Fibroblast of the aortic adventitia (primary cell): ENCODE results near the gene DLGAP1. TPM values are rescaled to one million over a fixed set of nuclear protein-coding genes. Genes with fewer than 3 reads are reported as not detected.
"Not testable (repeated sequence)": the region's sequence is repeated elsewhere in the genome, so short reads cannot be mapped to it uniquely, and the experiment has no call there.

ENCODE experiments used
- DNase-seq: peaks from one replicate; pipeline ENCODE4 v3.0.0-alpha.2; 2010; ENCODE audit warnings: low read depth
- H3K4me3 ChIP-seq: 2 replicates; pipeline ENCODE4 v1.5.1; 2011; ENCODE audit warnings: low read depth, mild to moderate bottlenecking, control low read depth, low read length, moderate library complexity
- total RNA-seq: library from RNA; depleted of rRNA; stranded (reverse); fragments of >200 nt; gene quantifications from 2 replicates; pipeline ENCODE4 v1.2.3, GENCODE V29; 2012; ENCODE audit warnings: low replicate concordance
- TF ChIP-seq, protein P1 (sequence below): IDR thresholded peaks from 2 replicates; pipeline ENCODE4 v1.5.1; 2011; ENCODE audit warnings: mild to moderate bottlenecking, low read length, control low read depth, inconsistent platforms; ENCODE audit not compliant: insufficient read depth

DLGAP1 gene
- total RNA-seq, 1 donor, result 1.4 TPM

- TF ChIP-seq, protein P1, sequence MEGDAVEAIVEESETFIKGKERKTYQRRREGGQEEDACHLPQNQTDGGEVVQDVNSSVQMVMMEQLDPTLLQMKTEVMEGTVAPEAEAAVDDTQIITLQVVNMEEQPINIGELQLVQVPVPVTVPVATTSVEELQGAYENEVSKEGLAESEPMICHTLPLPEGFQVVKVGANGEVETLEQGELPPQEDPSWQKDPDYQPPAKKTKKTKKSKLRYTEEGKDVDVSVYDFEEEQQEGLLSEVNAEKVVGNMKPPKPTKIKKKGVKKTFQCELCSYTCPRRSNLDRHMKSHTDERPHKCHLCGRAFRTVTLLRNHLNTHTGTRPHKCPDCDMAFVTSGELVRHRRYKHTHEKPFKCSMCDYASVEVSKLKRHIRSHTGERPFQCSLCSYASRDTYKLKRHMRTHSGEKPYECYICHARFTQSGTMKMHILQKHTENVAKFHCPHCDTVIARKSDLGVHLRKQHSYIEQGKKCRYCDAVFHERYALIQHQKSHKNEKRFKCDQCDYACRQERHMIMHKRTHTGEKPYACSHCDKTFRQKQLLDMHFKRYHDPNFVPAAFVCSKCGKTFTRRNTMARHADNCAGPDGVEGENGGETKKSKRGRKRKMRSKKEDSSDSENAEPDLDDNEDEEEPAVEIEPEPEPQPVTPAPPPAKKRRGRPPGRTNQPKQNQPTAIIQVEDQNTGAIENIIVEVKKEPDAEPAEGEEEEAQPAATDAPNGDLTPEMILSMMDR, result no peak
- no peak overlapping the region for H3K4me3 ChIP-seq
- DNase-seq, result no peak
Measured at GRCh38 chr18:3653851-3654441, 801.2 kb downstream of the DLGAP1 start.

DNA sequence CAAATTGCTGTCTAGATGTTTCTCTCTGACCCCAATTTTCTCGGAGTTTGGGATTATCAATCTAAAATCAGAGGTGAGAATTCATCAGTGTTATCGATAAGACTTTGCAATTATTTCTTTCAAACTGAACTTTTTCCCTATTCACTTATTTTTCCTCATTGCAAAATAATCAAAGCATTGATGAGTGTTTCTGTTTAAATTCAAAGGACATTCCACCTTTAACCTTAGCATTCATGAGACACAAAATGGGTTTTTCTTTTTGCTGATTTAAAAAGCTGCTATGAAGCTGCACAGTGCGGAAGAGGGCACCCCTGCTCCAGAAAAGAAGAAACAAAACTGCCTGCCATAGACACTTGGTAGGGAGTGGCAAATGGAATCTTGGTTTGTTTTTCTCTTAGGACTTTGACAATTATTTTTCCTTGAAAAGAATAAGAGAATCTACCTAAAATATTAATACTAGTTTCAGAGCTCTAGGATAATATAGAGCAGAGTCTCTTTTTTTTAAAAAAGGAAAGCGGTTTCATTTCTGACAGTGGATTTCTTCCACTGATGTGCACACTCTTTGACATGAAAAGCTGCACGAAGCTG, 801.8 kb downstream of the DLGAP1 start:
- peak; percentile 34 for DNase-seq
- H3K4me3 ChIP-seq, result peak overlapping the region; percentile 0
- TF ChIP-seq, protein P1, result no peak

GRCh38 chr18:3652380-3653262, 802.5 kb downstream of the DLGAP1 start:
- peak overlapping the region; percentile 0 for H3K4me3 ChIP-seq
- TF ChIP-seq, protein P1, result peak; percentile 25
- DNase-seq, result peak; percentile 99

GRCh38 chr18:3651266-3651665, 803.8 kb downstream of the DLGAP1 start:
- no peak overlapping the region for H3K4me3 ChIP-seq
- TF ChIP-seq, protein P1, result no peak
- DNase-seq, result no peak

DNA sequence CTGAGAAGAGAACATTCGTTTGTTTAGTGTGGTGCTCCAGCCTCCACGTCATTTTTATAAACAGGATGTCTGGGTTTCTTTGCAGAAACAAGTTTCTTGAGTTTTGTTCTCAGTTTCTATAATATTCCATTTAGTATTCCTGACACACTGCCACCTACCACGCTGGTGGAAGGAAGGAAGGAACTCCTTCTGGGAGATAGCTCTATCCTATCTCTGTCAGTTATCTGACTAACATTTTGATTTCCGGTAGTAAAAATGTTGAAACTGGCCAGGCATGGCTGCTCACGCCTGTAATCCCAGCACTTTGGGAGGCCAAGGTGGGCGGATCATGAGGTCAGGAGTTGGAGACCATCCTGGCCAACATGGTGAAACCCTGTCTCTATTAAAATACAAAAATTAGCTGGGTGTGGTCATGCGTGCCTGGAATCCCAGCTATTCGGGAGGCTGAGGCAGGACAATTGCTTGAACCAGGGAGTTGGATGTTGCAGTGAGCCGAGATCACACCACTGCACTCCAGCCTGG, 804.5 kb downstream of the DLGAP1 start:
- peak; percentile 79 for DNase-seq
- H3K4me3 ChIP-seq, result not testable (repeated sequence)

DNA sequence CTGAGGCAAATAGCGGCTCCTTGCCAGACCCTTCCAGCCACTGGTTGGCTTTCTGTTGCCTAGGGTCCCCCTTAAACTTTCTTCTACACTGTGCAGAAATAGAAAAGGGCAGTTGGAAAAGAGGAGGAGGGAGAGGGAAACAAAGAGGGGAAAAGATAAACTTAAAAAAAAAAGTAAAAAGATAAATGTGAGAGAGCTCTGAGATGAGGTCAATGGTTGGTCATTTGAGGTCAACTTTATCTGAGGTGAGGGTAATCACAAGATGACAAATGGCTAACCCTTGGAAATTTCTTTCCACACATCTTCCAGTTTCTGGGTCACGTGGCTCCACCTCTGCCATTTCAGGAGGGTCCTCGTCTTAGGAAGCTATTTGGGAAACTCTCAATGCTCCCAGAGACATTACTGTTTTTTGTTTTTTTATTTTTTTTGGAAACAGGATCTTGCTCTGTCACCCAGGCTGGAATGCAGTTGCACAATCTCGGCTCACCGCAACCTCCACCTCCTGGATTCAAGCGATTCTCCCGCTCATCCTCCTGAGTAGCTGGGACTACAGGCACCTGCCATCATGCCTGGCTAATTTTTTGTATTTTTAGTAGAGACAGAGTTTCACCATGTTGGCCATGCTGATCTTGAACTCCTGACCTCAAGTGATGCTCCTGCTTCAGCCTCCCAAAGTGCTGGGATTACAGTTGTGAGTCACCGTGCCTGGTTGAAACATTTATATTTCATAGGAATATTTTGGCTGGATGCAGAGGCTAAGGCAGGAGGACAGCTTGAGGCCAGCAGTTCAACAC, 805.3 kb downstream of the DLGAP1 start:
- peak overlapping the region; percentile 44 for H3K4me3 ChIP-seq
- DNase-seq, result peak; percentile 93
- TF ChIP-seq, protein P1, result no peak
